ENCODE measurements around the gene RASA3.

DNA sequence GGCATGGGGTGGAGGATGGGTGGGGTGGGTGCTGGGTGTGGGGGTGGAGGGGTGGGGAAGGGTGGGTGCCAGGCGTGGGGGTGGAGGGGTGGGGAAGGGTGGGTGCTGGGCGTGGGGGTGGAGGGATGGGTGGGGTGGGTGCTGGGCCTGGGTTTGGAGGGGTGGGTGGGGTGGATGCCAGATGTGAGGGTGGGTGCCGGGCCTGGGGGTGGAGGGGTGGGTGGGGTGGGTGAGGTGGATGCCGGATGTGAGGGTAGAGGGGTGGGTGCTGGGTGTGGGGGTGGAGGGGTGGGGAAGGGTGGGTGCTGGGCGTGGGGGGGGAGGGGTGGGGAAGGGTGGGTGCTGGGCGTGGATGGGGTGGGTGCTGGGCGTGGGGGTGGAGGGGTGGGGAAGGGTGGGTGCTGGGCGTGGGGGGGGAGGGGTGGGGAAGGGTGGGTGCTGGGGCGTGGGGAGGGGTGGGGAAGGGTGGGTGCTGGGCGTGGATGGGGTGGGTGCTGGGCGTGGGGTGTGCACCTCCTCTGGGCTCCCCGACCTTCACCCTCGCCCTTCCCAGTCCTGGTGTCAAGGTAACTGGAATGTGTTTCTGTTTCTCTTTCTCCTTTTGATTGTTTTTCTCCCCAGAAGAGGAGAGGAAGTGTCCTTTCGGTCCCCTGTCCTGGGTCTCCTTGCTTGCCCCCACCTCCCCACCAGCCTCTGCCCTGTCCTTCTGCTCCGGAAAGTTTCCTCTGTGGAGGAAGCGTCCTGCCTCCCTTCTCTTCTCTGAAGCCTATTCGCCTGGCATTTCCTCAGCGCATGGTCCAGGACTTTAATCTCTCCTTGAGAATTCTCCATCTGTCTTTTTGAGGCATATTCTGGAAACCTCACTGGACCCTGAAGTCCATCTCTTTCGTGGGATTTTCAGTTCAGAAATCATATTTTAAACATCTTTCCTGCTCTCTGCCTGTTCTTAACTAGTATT lies 23.8 kb upstream of the RASA3 start:
- TF ChIP-seq POLR2AphosphoS5 (IDR thresholded peaks at IDR 0.05) (no peak), EP300 (conservative IDR thresholded peaks at IDR 0.05; ENCODE audit: poor library complexity, severe bottlenecking) (no peak), EZH2 (IDR thresholded peaks at IDR 0.05; ENCODE audit: borderline replicate concordance, insufficient read depth, low read length, poor library complexity, severe bottlenecking) (no peak), TAF1 (IDR thresholded peaks at IDR 0.05; ENCODE audit: low read depth) (no peak), RAD21 (conservative IDR thresholded peaks at IDR 0.05) (no peak), SMC3 (conservative IDR thresholded peaks at IDR 0.05; ENCODE audit: poor library complexity) (no peak)
- TF ChIP-seq, protein P1, sequence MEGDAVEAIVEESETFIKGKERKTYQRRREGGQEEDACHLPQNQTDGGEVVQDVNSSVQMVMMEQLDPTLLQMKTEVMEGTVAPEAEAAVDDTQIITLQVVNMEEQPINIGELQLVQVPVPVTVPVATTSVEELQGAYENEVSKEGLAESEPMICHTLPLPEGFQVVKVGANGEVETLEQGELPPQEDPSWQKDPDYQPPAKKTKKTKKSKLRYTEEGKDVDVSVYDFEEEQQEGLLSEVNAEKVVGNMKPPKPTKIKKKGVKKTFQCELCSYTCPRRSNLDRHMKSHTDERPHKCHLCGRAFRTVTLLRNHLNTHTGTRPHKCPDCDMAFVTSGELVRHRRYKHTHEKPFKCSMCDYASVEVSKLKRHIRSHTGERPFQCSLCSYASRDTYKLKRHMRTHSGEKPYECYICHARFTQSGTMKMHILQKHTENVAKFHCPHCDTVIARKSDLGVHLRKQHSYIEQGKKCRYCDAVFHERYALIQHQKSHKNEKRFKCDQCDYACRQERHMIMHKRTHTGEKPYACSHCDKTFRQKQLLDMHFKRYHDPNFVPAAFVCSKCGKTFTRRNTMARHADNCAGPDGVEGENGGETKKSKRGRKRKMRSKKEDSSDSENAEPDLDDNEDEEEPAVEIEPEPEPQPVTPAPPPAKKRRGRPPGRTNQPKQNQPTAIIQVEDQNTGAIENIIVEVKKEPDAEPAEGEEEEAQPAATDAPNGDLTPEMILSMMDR (IDR thresholded peaks at IDR 0.05; ENCODE audit: poor library complexity, severe bottlenecking), result no peak
- TF ChIP-seq, protein P2, sequence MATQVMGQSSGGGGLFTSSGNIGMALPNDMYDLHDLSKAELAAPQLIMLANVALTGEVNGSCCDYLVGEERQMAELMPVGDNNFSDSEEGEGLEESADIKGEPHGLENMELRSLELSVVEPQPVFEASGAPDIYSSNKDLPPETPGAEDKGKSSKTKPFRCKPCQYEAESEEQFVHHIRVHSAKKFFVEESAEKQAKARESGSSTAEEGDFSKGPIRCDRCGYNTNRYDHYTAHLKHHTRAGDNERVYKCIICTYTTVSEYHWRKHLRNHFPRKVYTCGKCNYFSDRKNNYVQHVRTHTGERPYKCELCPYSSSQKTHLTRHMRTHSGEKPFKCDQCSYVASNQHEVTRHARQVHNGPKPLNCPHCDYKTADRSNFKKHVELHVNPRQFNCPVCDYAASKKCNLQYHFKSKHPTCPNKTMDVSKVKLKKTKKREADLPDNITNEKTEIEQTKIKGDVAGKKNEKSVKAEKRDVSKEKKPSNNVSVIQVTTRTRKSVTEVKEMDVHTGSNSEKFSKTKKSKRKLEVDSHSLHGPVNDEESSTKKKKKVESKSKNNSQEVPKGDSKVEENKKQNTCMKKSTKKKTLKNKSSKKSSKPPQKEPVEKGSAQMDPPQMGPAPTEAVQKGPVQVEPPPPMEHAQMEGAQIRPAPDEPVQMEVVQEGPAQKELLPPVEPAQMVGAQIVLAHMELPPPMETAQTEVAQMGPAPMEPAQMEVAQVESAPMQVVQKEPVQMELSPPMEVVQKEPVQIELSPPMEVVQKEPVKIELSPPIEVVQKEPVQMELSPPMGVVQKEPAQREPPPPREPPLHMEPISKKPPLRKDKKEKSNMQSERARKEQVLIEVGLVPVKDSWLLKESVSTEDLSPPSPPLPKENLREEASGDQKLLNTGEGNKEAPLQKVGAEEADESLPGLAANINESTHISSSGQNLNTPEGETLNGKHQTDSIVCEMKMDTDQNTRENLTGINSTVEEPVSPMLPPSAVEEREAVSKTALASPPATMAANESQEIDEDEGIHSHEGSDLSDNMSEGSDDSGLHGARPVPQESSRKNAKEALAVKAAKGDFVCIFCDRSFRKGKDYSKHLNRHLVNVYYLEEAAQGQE (IDR thresholded peaks at IDR 0.05; ENCODE audit: borderline replicate concordance), result no peak
